PC-9 (cell line): Measurements from ENCODE around the gene GRAMD1C.
A peak's percentile ranks its signal among the peaks of the same experiment; 100 is the strongest.

Experiments used
- CTCF ChIP-seq: fragments of 200-600 bp; sonication (generic); conservative IDR thresholded peaks from 2 replicates; pipeline ENCODE4 v1.6.1; 2017; ENCODE audit warnings: mixed run types, antibody characterized with exemption, mild to moderate bottlenecking, moderate library complexity
- EZH2 ChIP-seq: fragments of 200-600 bp; sonication (generic); IDR thresholded peaks from 2 replicates; pipeline ENCODE4 v1.8.0; 2017; ENCODE audit warnings: antibody characterized with exemption, low read depth

GRCh38 chr3:113844622-113845222 lies 6.1 kb downstream of the GRAMD1C start:
- TF ChIP-seq CTCF: peak; percentile 68
- TF ChIP-seq EZH2: no peak
